GM13977 (cell line): Measurements from ENCODE around the gene RAPGEF3.

Experiments used
- DNase-seq: peaks from one replicate; pipeline ENCODE4 v3.0.0; 2012; ENCODE audit warnings: low spot score
- CTCF ChIP-seq: IDR thresholded peaks from 2 replicates; pipeline ENCODE4 v1.5.1; 2012; ENCODE audit warnings: mild to moderate bottlenecking, control low read depth; ENCODE audit not compliant: insufficient read depth; ENCODE audit errors: extremely low read depth, missing control alignments
- in situ Hi-C: fragments of 300-500 bp; cut with MboI; formaldehyde crosslinking; loops from one replicate; pipeline ENCODE4 v1.12.0; 2022; ENCODE audit warnings: low sequenced_read_pairs, low pct_unique_long_range_greater_than_20kb, mixed read lengths, inconsistent platforms; ENCODE audit not compliant: unreplicated experiment

RAPGEF3 gene

DNA sequence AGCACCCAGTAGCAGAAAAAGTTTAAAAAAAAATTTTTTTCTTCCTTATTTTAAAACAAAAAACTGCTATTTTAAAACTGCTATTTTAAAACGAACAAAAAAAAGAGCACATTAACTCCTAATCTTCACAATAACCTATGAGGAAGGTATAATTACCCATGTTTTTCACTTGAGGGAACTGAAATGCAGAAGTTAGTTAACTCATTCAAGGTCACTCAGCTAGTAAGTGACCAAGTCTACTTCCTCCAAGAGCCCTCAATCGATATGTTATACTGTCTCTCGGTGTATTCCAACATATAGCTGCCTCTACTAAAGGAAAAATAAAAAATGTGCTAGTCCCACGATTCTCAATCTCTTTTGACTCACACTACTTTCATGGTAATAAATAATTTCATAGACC, 60.6 kb downstream of the RAPGEF3 start:
- TF ChIP-seq CTCF, result no peak
- in situ Hi-C loops, result no loop called here
- no peak for DNase-seq

- in situ Hi-C loops, result no loop called here
- no peak for TF ChIP-seq CTCF
- no peak for DNase-seq
Observed at GRCh38 chr12:47689215-47689614, 69.5 kb downstream of the RAPGEF3 start.

DNA sequence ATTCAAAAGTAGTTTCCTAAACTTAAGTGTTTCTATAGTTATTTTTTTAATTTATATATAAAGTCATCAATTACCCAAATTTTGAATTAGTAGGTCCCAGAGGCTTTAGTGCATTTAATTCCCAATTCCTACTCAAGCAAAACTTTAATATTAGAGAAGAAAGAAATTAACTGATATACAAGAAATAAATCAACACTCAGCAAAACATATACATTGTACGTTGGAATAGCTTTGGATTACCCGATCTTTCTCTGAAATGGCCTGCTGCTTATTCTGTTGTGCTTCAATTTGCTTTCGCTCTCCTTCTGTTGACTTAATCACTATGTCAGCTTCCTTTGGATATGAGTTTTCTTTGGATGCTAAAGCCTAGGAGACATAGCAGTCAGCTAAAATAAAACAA, 71.0 kb downstream of the RAPGEF3 start:
- in situ Hi-C loops, result no loop called here
- DNase-seq, result no peak
- no peak for TF ChIP-seq CTCF

- in situ Hi-C loops, result no loop called here
- TF ChIP-seq CTCF, result peak; percentile 63
- DNase-seq, result peak; percentile 33
Observed at GRCh38 chr12:47686645-47687240, 71.9 kb downstream of the RAPGEF3 start.
